ENCODE results near the gene RIMS3.
"Not testable (repeated sequence)": the region's sequence is repeated elsewhere in the genome, so short reads cannot be mapped to it uniquely, and the experiment has no call there.

Gene RIMS3

GRCh38 chr1:40582116-40582515 is 83.4 kb downstream of the RIMS3 start:
- no peak for DNase-seq (ENCODE audit: low spot score)
- Histone ChIP-seq H2BK15ac (ENCODE audit: low read length) (no peak overlapping the region), H3K4me3 (ENCODE audit: low read length in 2 of 2) (no peak overlapping the region), H3K27ac (replicated peaks; ENCODE audit: low read length) (no peak overlapping the region), H3K79me1 (ENCODE audit: low read depth, low read length) (no peaks in the 10 kb centered on the region), H3K4ac (ENCODE audit: low read length) (no peak overlapping the region), H3K9ac (ENCODE audit: low read depth, low read length, poor library complexity) (no peak overlapping the region), H3K4me2 (ENCODE audit: insufficient read depth, low read length, poor library complexity, severe bottlenecking) (no peak overlapping the region), H3K36me3 (replicated peaks in 1 of 2; ENCODE audit: control insufficient read depth in 2 of 2, insufficient read depth in 2 of 2, low read length in 2 of 2) (no peaks in the 10 kb centered on the region), H2BK12ac (ENCODE audit: low read length) (no peak overlapping the region), H2BK120ac (ENCODE audit: low read depth, low read length) (no peak overlapping the region), H3K9me3 (replicated peaks in 1 of 2; ENCODE audit: control insufficient read depth in 2 of 2, insufficient read depth in 1 of 2, low read depth in 1 of 2, low read length in 2 of 2) (no peaks in the 10 kb centered on the region), H3K18ac (ENCODE audit: low read length) (no peak overlapping the region), H2AK5ac (ENCODE audit: low read depth, low read length) (no peak overlapping the region), H3K23ac (ENCODE audit: low read depth, low read length, poor library complexity) (no peak overlapping the region), H4K91ac (ENCODE audit: low read depth, low read length, poor library complexity) (no peak overlapping the region), H4K8ac (ENCODE audit: low read depth, low read length) (no peak overlapping the region), H3K4me1 (ENCODE audit: control insufficient read depth in 2 of 2, insufficient read depth in 1 of 2, low read depth in 1 of 2, low read length in 2 of 2) (no peaks in the 10 kb centered on the region), H3K27me3 (ENCODE audit: control insufficient read depth in 3 of 3, insufficient read depth in 3 of 3, low read depth in 1 of 3, low read length in 3 of 3) (peaks cover 0 to 15% (median 0%) of the 10 kb centered on the region in 3 experiments), H3K14ac (ENCODE audit: low read length) (no peak overlapping the region), H2BK5ac (ENCODE audit: low read length) (no peak overlapping the region), H2AFZ (ENCODE audit: low read length) (no peak overlapping the region)
- no CpG with 5 or more reads among the region's 2 CpGs for WGBS, 2 donors (ENCODE audit: extremely low coverage in 2 of 2, insufficient read length in 2 of 2, insufficient replicate concordance in 1 of 2)

DNA sequence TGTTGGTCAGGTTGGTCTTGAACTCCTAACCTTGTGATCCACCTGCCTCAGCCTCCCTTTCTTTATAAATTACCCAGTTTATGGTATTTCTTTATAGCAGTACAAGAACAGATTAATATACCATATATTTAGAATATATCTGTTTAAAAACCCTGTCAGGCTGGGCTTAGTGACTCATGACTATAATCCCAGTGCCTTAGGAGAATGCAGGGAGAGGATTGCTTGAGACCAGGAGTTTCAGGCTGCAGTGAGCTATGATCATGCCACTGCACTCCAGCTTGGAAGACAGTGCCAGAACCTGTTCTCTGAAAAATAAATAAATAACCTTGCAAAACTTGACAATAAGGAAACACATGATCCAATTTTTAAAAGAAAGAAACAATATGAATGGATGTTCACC is 90.1 kb downstream of the RIMS3 start:
- H3K9me3 ChIP-seq (replicated peaks in 1 of 2; ENCODE audit: control insufficient read depth in 2 of 2, insufficient read depth in 1 of 2, low read depth in 1 of 2, low read length in 2 of 2), result peaks cover 0 to 2% of the 10 kb centered on the region in 2 donors
- no peak overlapping the region for H2BK15ac ChIP-seq (ENCODE audit: low read length)
- H4K91ac ChIP-seq (ENCODE audit: low read depth, low read length, poor library complexity), result no peak overlapping the region
- H2AFZ ChIP-seq (ENCODE audit: low read length), result no peak overlapping the region
- no peak overlapping the region for H3K14ac ChIP-seq (ENCODE audit: low read length)
- no peaks in the 10 kb centered on the region for H3K79me1 ChIP-seq (ENCODE audit: low read depth, low read length)
- no peaks in the 10 kb centered on the region for H3K36me3 ChIP-seq (replicated peaks in 1 of 2; ENCODE audit: control insufficient read depth in 2 of 2, insufficient read depth in 2 of 2, low read length in 2 of 2)
- no peak overlapping the region for H3K4ac ChIP-seq (ENCODE audit: low read length)
- no peak overlapping the region for H4K8ac ChIP-seq (ENCODE audit: low read depth, low read length)
- no peak overlapping the region for H3K27ac ChIP-seq (replicated peaks; ENCODE audit: low read length)
- no peak overlapping the region for H3K4me3 ChIP-seq (ENCODE audit: low read length in 2 of 2)
- DNase-seq (ENCODE audit: low spot score), result no peak
- H3K18ac ChIP-seq (ENCODE audit: low read length), result no peak overlapping the region
- H2BK5ac ChIP-seq (ENCODE audit: low read length), result no peak overlapping the region
- no peaks in the 10 kb centered on the region for H3K27me3 ChIP-seq (ENCODE audit: control insufficient read depth in 3 of 3, insufficient read depth in 3 of 3, low read depth in 1 of 3, low read length in 3 of 3)
- H3K4me1 ChIP-seq (ENCODE audit: control insufficient read depth in 2 of 2, insufficient read depth in 1 of 2, low read depth in 1 of 2, low read length in 2 of 2), result no peaks in the 10 kb centered on the region
- no peak overlapping the region for H2AK5ac ChIP-seq (ENCODE audit: low read depth, low read length)
- H3K4me2 ChIP-seq (ENCODE audit: insufficient read depth, low read length, poor library complexity, severe bottlenecking), result no peak overlapping the region
- no peak overlapping the region for H2BK12ac ChIP-seq (ENCODE audit: low read length)
- H3K9ac ChIP-seq (ENCODE audit: low read depth, low read length, poor library complexity), result no peak overlapping the region
- no peak overlapping the region for H2BK120ac ChIP-seq (ENCODE audit: low read depth, low read length)
- H3K23ac ChIP-seq (ENCODE audit: low read depth, low read length, poor library complexity), result no peak overlapping the region

- H2AK5ac ChIP-seq (ENCODE audit: low read depth, low read length); H3K23ac ChIP-seq (ENCODE audit: low read depth, low read length, poor library complexity); H2BK12ac ChIP-seq (ENCODE audit: low read length); H3K79me1 ChIP-seq (ENCODE audit: low read depth, low read length); H3K9ac ChIP-seq (ENCODE audit: low read depth, low read length, poor library complexity); H3K27me3 ChIP-seq (ENCODE audit: control insufficient read depth in 3 of 3, insufficient read depth in 3 of 3, low read depth in 1 of 3, low read length in 3 of 3); H2BK15ac ChIP-seq (ENCODE audit: low read length); H3K4me3 ChIP-seq (ENCODE audit: low read length in 2 of 2); H2AFZ ChIP-seq (ENCODE audit: low read length); H3K36me3 ChIP-seq (replicated peaks in 1 of 2; ENCODE audit: control insufficient read depth in 2 of 2, insufficient read depth in 2 of 2, low read length in 2 of 2); H3K4me2 ChIP-seq (ENCODE audit: insufficient read depth, low read length, poor library complexity, severe bottlenecking); H3K27ac ChIP-seq (replicated peaks; ENCODE audit: low read length); DNase-seq (ENCODE audit: low spot score); H2BK5ac ChIP-seq (ENCODE audit: low read length); H2BK120ac ChIP-seq (ENCODE audit: low read depth, low read length); H3K9me3 ChIP-seq (replicated peaks in 1 of 2; ENCODE audit: control insufficient read depth in 2 of 2, insufficient read depth in 1 of 2, low read depth in 1 of 2, low read length in 2 of 2); H3K14ac ChIP-seq (ENCODE audit: low read length); H3K4me1 ChIP-seq (ENCODE audit: control insufficient read depth in 2 of 2, insufficient read depth in 1 of 2, low read depth in 1 of 2, low read length in 2 of 2); H3K4ac ChIP-seq (ENCODE audit: low read length); H3K18ac ChIP-seq (ENCODE audit: low read length); H4K8ac ChIP-seq (ENCODE audit: low read depth, low read length); H4K91ac ChIP-seq (ENCODE audit: low read depth, low read length, poor library complexity): not testable (repeated sequence)
- WGBS, 2 donors (ENCODE audit: extremely low coverage in 2 of 2, insufficient read length in 2 of 2, insufficient replicate concordance in 1 of 2), result no CpG with 5 or more reads among the region's 3 CpGs
Observed at GRCh38 chr1:40574805-40575204, 90.7 kb downstream of the RIMS3 start.

Data from neuronal stem cell (in vitro differentiated cells).